GM12878 (cell line): Measurements from ENCODE around the gene SLC9A3. TPM values are rescaled to one million over a fixed set of nuclear protein-coding genes. Genes with fewer than 3 reads are reported as not detected.
A peak's percentile ranks its signal among the peaks of the same experiment; 100 is the strongest.

Experiments
- CBX3 ChIP-seq: fragments of 200-600 bp; sonication (generic); IDR thresholded peaks from 2 replicates; pipeline ENCODE4 v1.6.1; 2016; ENCODE audit warnings: low read depth, borderline replicate concordance
- CEBPB ChIP-seq, 2 experiments: fragments of 150-350 bp in 1 of 2; IDR thresholded peaks; 2 replicates each; pipeline ENCODE4 v1.6.1; 2012 to 2014; ENCODE audit warnings: low read depth in 2 of 2, low read length in 2 of 2, borderline replicate concordance in 1 of 2, inconsistent platforms in 1 of 2
- EED ChIP-seq: sonication (generic); IDR thresholded peaks from 2 replicates; pipeline ENCODE4 v1.6.1; 2016; ENCODE audit warnings: antibody characterized with exemption, low read depth
- FOS ChIP-seq: IDR thresholded peaks from 3 replicates; pipeline ENCODE4 v1.6.1; 2011; ENCODE audit warnings: borderline replicate concordance; ENCODE audit not compliant: insufficient read length; ENCODE audit errors: extremely low read depth
- GATAD2B ChIP-seq: fragments of 450-650 bp; conservative IDR thresholded peaks from 2 replicates; pipeline ENCODE4 v1.6.1; 2017; ENCODE audit warnings: low read depth, mild to moderate bottlenecking, moderate library complexity
- IRF4 ChIP-seq: IDR thresholded peaks from 2 replicates; pipeline ENCODE4 v1.6.1; 2011; ENCODE audit warnings: low read depth, low read length
- LARP7 ChIP-seq: fragments of 450-650 bp; IDR thresholded peaks from 2 replicates; pipeline ENCODE4 v1.6.1; 2017; ENCODE audit warnings: mild to moderate bottlenecking
- MEF2A ChIP-seq: IDR thresholded peaks from 2 replicates; pipeline ENCODE4 v1.6.1; 2011; ENCODE audit warnings: low read depth, mild to moderate bottlenecking, low read length, moderate library complexity; ENCODE audit not compliant: insufficient read depth
- MXI1 ChIP-seq: fragments of 150-350 bp; IDR thresholded peaks from 2 replicates; pipeline ENCODE4 v1.6.1; 2011; ENCODE audit warnings: low read depth, mild to moderate bottlenecking, inconsistent platforms, low read length, improper control_type of control experiment
- PAX5 ChIP-seq: IDR thresholded peaks from 2 replicates; pipeline ENCODE4 v1.6.1; 2011; ENCODE audit warnings: low read depth, low read length, borderline replicate concordance
- POLR2A ChIP-seq: IDR thresholded peaks from 2 replicates; pipeline ENCODE4 v1.6.1; 2011; ENCODE audit warnings: low read depth, mild to moderate bottlenecking, low read length
- POLR2AphosphoS2 ChIP-seq: IDR thresholded peaks from 2 replicates; pipeline ENCODE4 v1.6.1; 2011; ENCODE audit warnings: low read depth, mild to moderate bottlenecking, low read length, improper control_type of control experiment, moderate library complexity
- SMC3 ChIP-seq: IDR thresholded peaks from 2 replicates; pipeline ENCODE4 v1.6.1; 2011; ENCODE audit warnings: low read length, improper control_type of control experiment, borderline replicate concordance
- SPI1 ChIP-seq: IDR thresholded peaks from 2 replicates; pipeline ENCODE4 v1.6.1; 2011; ENCODE audit warnings: low read depth, mild to moderate bottlenecking, low read length, moderate library complexity, borderline replicate concordance; ENCODE audit not compliant: insufficient read depth
- TAF1 ChIP-seq: IDR thresholded peaks from 2 replicates; pipeline ENCODE4 v1.6.1; 2011; ENCODE audit warnings: mild to moderate bottlenecking, low read depth, low read length, borderline replicate concordance
- WRNIP1 ChIP-seq: IDR thresholded peaks from 2 replicates; pipeline ENCODE4 v1.6.1; 2011; ENCODE audit warnings: low read depth, low read length, improper control_type of control experiment, borderline replicate concordance
- YBX1 ChIP-seq: fragments of 450-650 bp; IDR thresholded peaks from 2 replicates; pipeline ENCODE4 v1.6.1; 2016; ENCODE audit warnings: antibody characterized with exemption
- YY1 ChIP-seq: IDR thresholded peaks from 2 replicates; pipeline ENCODE4 v1.6.1; 2011; ENCODE audit warnings: low read depth, mild to moderate bottlenecking, low read length
- ZNF622 ChIP-seq: fragments of 450-650 bp; IDR thresholded peaks from 2 replicates; pipeline ENCODE4 v1.6.1; 2017; ENCODE audit warnings: mild to moderate bottlenecking, inconsistent platforms
- polyA plus RNA-seq, 11 experiments: library from polyadenylated mRNA; depleted of rRNA in 4 of 11; unstranded in 6 of 11; stranded (reverse) in 5 of 11; fragments of >200 nt; fragmentation: Nextera tagmentation in 4 of 11; fragmentation: Illumina TruSeq in 1 of 11; extraction: Ambion mirVana in 4 of 11; extraction: Trizol in 1 of 11; gene quantifications; 1 replicate in 1 of 11; 2 replicates in 10 of 11; pipeline versions ENCODE4 v1.2.1 to v1.2.3, GENCODE V29; 2011 to 2016; ENCODE audit warnings: inconsistent platforms in 2 of 11, missing spikeins in 2 of 11, low read depth in 1 of 11
- total RNA-seq, 4 experiments: library from RNA; depleted of rRNA in 3 of 4; stranded (reverse); fragments of >200 nt in 3 of 4; fragmentation: Illumina TruSeq in 1 of 4; extraction: Trizol in 1 of 4; gene quantifications; 2 replicates each; pipeline versions ENCODE4 v1.2.1 to v1.2.3, GENCODE V29; 2013 to 2021
- TF ChIP-seq, protein P1 (sequence below): fragments of 450-650 bp; IDR thresholded peaks from 2 replicates; pipeline ENCODE4 v1.6.1; 2018; ENCODE audit warnings: borderline replicate concordance, mild to moderate bottlenecking; ENCODE audit not compliant: partially characterized antibody
- TF ChIP-seq, protein P2 (sequence below): IDR thresholded peaks from 2 replicates; pipeline ENCODE4 v1.6.1; 2012; ENCODE audit warnings: low read depth, low read length, improper control_type of control experiment
- TF ChIP-seq, protein P3 (sequence below): fragments of 450-650 bp; IDR thresholded peaks from 2 replicates; pipeline ENCODE4 v1.6.1; 2017; ENCODE audit warnings: low read depth, mild to moderate bottlenecking, moderate library complexity
- TF ChIP-seq, protein P4 (sequence below): IDR thresholded peaks from 2 replicates; pipeline ENCODE4 v1.6.1; 2012; ENCODE audit warnings: low read depth, low read length, improper control_type of control experiment

SLC9A3 gene
- total and polyA plus RNA-seq, 10 of the 15 experiments (the other 5 are each of a cell fraction or from before 2014, with no cell fraction given) = 0.04 to 5.2 (median 2.3) TPM; not detected in 1

DNA sequence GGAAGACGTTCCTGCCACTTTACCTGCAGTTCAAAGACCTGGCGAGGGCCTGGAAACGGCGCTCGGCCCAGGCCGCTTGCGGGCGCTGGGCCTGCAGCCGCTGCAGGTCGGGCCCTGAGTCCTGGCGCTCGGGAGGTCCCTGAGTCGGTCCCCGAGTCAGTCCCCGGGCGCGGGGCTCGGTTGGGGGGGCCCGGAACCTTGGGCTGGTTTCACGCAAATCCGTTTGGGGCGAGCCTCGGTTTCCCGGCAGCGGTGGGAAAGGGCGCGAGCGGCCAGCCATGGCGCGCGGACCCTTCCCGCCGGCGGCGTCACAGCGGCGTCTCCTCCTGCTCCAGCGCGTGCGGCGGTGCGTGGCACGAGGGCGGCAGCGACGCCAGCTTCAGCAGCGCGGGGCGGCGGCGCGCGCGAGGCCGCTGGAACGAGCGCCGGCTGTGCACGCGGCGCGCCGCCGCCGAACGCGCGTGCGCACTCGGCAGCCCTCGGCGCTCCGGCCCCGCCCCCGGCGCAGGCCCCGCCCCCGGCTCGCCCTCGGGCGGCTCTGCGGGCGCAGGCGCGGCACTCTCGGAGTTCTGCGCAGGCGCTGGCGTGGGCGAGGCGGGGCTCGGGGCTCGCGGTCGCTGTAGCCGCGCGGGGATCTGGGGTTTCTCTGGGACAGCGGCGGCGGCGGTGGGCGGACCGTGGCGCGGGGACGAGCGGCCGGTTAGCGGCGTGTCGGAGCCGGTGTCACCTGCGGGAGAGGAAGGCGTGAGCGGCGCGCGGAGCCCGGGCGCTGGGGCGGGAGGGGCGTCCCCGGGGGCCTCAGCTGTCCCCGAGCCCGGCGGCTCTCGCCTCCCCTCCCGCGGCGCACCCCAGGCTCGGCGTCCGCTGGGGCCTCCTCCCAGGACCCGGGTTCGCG is 51.3 kb downstream of the SLC9A3 start (continued):
- TF ChIP-seq, protein P1, sequence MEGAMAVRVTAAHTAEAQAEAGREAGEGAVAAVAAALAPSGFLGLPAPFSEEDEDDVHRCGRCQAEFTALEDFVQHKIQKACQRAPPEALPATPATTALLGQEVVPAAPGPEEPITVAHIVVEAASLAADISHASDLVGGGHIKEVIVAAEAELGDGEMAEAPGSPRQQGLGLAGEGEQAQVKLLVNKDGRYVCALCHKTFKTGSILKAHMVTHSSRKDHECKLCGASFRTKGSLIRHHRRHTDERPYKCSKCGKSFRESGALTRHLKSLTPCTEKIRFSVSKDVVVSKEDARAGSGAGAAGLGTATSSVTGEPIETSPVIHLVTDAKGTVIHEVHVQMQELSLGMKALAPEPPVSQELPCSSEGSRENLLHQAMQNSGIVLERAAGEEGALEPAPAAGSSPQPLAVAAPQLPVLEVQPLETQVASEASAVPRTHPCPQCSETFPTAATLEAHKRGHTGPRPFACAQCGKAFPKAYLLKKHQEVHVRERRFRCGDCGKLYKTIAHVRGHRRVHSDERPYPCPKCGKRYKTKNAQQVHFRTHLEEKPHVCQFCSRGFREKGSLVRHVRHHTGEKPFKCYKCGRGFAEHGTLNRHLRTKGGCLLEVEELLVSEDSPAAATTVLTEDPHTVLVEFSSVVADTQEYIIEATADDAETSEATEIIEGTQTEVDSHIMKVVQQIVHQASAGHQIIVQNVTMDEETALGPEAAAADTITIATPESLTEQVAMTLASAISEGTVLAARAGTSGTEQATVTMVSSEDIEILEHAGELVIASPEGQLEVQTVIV = no peak
- peak; percentile 56; the same call in 1 of the 2 replicates for TF ChIP-seq POLR2AphosphoS2
- peak; percentile 88; the same call in 1 of the 2 replicates for TF ChIP-seq PAX5
- TF ChIP-seq EED = no peak
- TF ChIP-seq YBX1 = no peak
- no peak for TF ChIP-seq CEBPB (IDR thresholded peaks at IDR 0.05; ENCODE audit: borderline replicate concordance in 1 of 2, low read depth in 2 of 2, low read length in 2 of 2)
- TF ChIP-seq YY1 = peak; percentile 79
- TF ChIP-seq WRNIP1 = no peak
- no peak; the same call in none of the 2 replicates for TF ChIP-seq GATAD2B
- peak; percentile 41; the same call in 1 of the 2 replicates for TF ChIP-seq MXI1
- TF ChIP-seq LARP7 = peak; percentile 63
- TF ChIP-seq, protein P2, sequence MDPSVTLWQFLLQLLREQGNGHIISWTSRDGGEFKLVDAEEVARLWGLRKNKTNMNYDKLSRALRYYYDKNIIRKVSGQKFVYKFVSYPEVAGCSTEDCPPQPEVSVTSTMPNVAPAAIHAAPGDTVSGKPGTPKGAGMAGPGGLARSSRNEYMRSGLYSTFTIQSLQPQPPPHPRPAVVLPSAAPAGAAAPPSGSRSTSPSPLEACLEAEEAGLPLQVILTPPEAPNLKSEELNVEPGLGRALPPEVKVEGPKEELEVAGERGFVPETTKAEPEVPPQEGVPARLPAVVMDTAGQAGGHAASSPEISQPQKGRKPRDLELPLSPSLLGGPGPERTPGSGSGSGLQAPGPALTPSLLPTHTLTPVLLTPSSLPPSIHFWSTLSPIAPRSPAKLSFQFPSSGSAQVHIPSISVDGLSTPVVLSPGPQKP = no peak
- TF ChIP-seq, protein P3, sequence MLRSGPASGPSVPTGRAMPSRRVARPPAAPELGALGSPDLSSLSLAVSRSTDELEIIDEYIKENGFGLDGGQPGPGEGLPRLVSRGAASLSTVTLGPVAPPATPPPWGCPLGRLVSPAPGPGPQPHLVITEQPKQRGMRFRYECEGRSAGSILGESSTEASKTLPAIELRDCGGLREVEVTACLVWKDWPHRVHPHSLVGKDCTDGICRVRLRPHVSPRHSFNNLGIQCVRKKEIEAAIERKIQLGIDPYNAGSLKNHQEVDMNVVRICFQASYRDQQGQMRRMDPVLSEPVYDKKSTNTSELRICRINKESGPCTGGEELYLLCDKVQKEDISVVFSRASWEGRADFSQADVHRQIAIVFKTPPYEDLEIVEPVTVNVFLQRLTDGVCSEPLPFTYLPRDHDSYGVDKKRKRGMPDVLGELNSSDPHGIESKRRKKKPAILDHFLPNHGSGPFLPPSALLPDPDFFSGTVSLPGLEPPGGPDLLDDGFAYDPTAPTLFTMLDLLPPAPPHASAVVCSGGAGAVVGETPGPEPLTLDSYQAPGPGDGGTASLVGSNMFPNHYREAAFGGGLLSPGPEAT = peak; percentile 21; the same call in 1 of the 2 replicates
- no peak for TF ChIP-seq SMC3
- TF ChIP-seq SPI1 = no peak
- TF ChIP-seq ZNF622 = no peak
- TF ChIP-seq, protein P4, sequence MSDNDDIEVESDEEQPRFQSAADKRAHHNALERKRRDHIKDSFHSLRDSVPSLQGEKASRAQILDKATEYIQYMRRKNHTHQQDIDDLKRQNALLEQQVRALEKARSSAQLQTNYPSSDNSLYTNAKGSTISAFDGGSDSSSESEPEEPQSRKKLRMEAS = peak; percentile 82
- no peak for TF ChIP-seq IRF4
- TF ChIP-seq FOS = no peak
- no peak for TF ChIP-seq CBX3
- TF ChIP-seq TAF1 = peak; percentile 49; the same call in 1 of the 2 replicates
- no peak for TF ChIP-seq MEF2A
- TF ChIP-seq POLR2A = peak; percentile 93
